Astrocyte (in vitro differentiated cells and primary cell): ENCODE measurements around the gene REP15. TPM values are rescaled to one million over a fixed set of nuclear protein-coding genes. Genes with fewer than 3 reads are reported as not detected.
"Not testable (repeated sequence)": the region's sequence is repeated elsewhere in the genome, so short reads cannot be mapped to it uniquely, and the experiment has no call there.

Experiments
- DNase-seq: peaks from one replicate; pipeline ENCODE4 v3.0.0-alpha.2; 2010; ENCODE audit warnings: low read depth
- FAIRE-seq: peaks from 2 replicates; lab custom pipeline; 2011; peaks lifted over from hg19 to GRCh38; lab: Jason Lieb, UNC
- H2AFZ ChIP-seq: 2 replicates; pipeline ENCODE4 v1.6.0; 2012; ENCODE audit warnings: low read depth, low read length, inconsistent platforms
- H3K27ac ChIP-seq: 2 replicates; pipeline ENCODE4 v1.5.1; 2011; ENCODE audit warnings: low read depth, low read length, inconsistent platforms
- H3K27me3 ChIP-seq: 2 replicates; pipeline ENCODE4 v1.6.0; 2011; ENCODE audit warnings: low read length, inconsistent platforms; ENCODE audit not compliant: insufficient read depth
- H3K36me3 ChIP-seq: 2 replicates; pipeline ENCODE4 v1.5.1; 2011; ENCODE audit warnings: low read length, inconsistent platforms; ENCODE audit not compliant: insufficient read depth
- H3K4me1 ChIP-seq: 2 replicates; pipeline ENCODE4 v1.5.1; 2011; ENCODE audit warnings: low read length, inconsistent platforms; ENCODE audit not compliant: insufficient read depth
- H3K4me2 ChIP-seq: 2 replicates; pipeline ENCODE4 v1.6.0; 2012; ENCODE audit warnings: low read length, inconsistent platforms
- H3K4me3 ChIP-seq: 2 replicates; pipeline ENCODE4 v1.5.1; 2011; ENCODE audit warnings: low read depth, mild to moderate bottlenecking, low read length, inconsistent platforms; ENCODE audit not compliant: insufficient read depth
- H3K79me2 ChIP-seq: 2 replicates; pipeline ENCODE4 v1.6.0; 2012; ENCODE audit warnings: mild to moderate bottlenecking, low read length, inconsistent platforms; ENCODE audit not compliant: insufficient read depth
- H3K9ac ChIP-seq: 2 replicates; pipeline ENCODE4 v1.6.0; 2012; ENCODE audit warnings: mild to moderate bottlenecking, low read length, inconsistent platforms
- H3K9me3 ChIP-seq: 2 replicates; pipeline ENCODE4 v1.5.1; 2012; ENCODE audit warnings: low read depth, mild to moderate bottlenecking, low read length, inconsistent platforms; ENCODE audit not compliant: insufficient read depth
- H4K20me1 ChIP-seq: 2 replicates; pipeline ENCODE4 v1.6.0; 2012; ENCODE audit warnings: low read length, inconsistent platforms; ENCODE audit not compliant: insufficient read depth
- H3K27ac Mint-ChIP-seq: one replicate; pipeline ENCODE4 v1.8.0; 2021; ENCODE audit warnings: mild to moderate bottlenecking, mixed read lengths; ENCODE audit not compliant: unreplicated experiment
- H3K27me3 Mint-ChIP-seq: one replicate; pipeline ENCODE4 v1.8.0; 2021; ENCODE audit warnings: low read depth, mixed read lengths; ENCODE audit not compliant: unreplicated experiment
- H3K36me3 Mint-ChIP-seq: one replicate; pipeline ENCODE4 v1.8.0; 2021; ENCODE audit warnings: low read depth, mixed read lengths; ENCODE audit not compliant: unreplicated experiment
- H3K4me1 Mint-ChIP-seq: one replicate; pipeline ENCODE4 v1.8.0; 2021; ENCODE audit warnings: low read depth, mixed read lengths; ENCODE audit not compliant: unreplicated experiment
- H3K4me3 Mint-ChIP-seq: one replicate; pipeline ENCODE4 v1.8.0; 2021; ENCODE audit warnings: mild to moderate bottlenecking, moderate library complexity, mixed read lengths; ENCODE audit not compliant: unreplicated experiment
- H3K9me3 Mint-ChIP-seq: one replicate; pipeline ENCODE4 v1.8.0; 2021; ENCODE audit warnings: mild to moderate bottlenecking, mixed read lengths; ENCODE audit not compliant: unreplicated experiment
- EZH2 ChIP-seq: IDR thresholded peaks from 2 replicates; pipeline ENCODE4 v1.6.1; 2012; ENCODE audit warnings: mild to moderate bottlenecking, low read length, inconsistent platforms; ENCODE audit not compliant: insufficient read depth
- total RNA-seq: library from RNA; stranded (reverse); gene quantifications from 2 replicates; pipeline ENCODE4 v1.2.1, GENCODE V29; 2021
- TF ChIP-seq, protein P1 (sequence below): IDR thresholded peaks from 2 replicates; pipeline ENCODE4 v1.5.1; 2011; ENCODE audit warnings: low read depth, mild to moderate bottlenecking, inconsistent platforms, low read length, moderate library complexity; ENCODE audit not compliant: insufficient read depth

Gene REP15
- total RNA-seq, 1 donor from 2014 or later, result 3.8 TPM

DNA sequence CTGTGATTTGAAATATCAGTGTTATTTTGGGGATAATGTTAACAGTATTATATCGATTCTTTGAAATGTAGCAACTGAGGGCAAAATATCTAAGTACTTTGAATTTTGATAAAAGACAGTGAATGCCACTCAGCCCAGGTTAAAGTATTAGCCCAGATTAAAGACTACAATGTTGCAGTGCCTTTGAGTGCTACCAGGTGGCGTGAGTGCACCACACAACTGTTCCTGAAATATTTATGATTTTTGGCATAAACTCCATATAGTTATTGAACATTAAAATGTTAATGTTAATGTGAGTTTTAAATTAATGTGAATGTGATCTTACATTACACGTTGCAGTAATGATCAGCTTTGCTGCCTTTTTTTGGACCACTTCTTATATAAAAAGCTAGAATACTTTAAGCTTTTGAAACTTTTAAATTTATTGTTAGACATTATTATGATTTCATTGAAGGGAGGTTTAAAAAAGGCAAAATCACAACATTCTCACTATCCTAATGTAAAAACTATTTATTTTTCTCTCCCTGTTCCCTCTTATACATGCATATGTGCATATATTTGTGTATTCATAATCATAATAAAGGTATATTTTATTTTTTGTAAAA, 36.9 kb downstream of the REP15 start:
- Mint-ChIP-seq H3K4me3 (no peak overlapping the region), H3K9me3 (no peaks in the 10 kb centered on the region), H3K27me3 (no peaks in the 10 kb centered on the region), H3K4me1 (no peaks in the 10 kb centered on the region), H3K27ac (no peak overlapping the region), H3K36me3 (no peaks in the 10 kb centered on the region)
- Histone ChIP-seq H3K27ac (no peak overlapping the region), H2AFZ (no peak overlapping the region), H3K4me3 (no peak overlapping the region), H3K27me3 (no peaks in the 10 kb centered on the region), H3K79me2 (peaks cover 8% of the 10 kb centered on the region), H3K36me3 (peaks cover 23% of the 10 kb centered on the region), H3K4me1 (no peaks in the 10 kb centered on the region), H3K9ac (no peak overlapping the region), H3K9me3 (no peaks in the 10 kb centered on the region), H4K20me1 (peaks cover 13% of the 10 kb centered on the region), H3K4me2 (no peak overlapping the region)
- FAIRE-seq, result no peak
- peak; percentile 9 for DNase-seq
- TF ChIP-seq, protein P1, sequence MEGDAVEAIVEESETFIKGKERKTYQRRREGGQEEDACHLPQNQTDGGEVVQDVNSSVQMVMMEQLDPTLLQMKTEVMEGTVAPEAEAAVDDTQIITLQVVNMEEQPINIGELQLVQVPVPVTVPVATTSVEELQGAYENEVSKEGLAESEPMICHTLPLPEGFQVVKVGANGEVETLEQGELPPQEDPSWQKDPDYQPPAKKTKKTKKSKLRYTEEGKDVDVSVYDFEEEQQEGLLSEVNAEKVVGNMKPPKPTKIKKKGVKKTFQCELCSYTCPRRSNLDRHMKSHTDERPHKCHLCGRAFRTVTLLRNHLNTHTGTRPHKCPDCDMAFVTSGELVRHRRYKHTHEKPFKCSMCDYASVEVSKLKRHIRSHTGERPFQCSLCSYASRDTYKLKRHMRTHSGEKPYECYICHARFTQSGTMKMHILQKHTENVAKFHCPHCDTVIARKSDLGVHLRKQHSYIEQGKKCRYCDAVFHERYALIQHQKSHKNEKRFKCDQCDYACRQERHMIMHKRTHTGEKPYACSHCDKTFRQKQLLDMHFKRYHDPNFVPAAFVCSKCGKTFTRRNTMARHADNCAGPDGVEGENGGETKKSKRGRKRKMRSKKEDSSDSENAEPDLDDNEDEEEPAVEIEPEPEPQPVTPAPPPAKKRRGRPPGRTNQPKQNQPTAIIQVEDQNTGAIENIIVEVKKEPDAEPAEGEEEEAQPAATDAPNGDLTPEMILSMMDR, result peak; percentile 97
- no peak for TF ChIP-seq EZH2

DNA sequence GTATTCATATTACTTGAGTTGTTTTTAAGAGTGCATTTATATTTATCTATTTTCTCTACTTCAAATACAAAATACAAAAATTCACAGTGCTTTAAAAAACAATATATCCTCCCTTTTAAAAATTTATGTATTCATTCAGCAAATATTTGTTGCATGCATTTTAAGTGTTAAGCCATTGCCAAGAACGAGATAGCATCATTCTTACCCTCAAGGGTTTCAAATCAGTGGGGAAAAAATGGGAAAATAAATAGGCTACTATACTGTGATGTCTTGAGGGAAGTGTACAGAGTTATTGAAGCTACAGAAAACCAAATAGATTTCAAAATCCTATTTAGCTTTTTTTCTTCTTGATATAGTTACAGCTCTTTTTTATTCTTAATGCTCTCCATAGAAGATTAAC, 37.5 kb downstream of the REP15 start:
- no peaks in the 10 kb centered on the region for H3K4me1 Mint-ChIP-seq
- H3K27me3 ChIP-seq, result no peaks in the 10 kb centered on the region
- H3K36me3 ChIP-seq, result peaks cover 27% of the 10 kb centered on the region
- H3K9ac ChIP-seq, result no peak overlapping the region
- TF ChIP-seq EZH2, result no peak
- TF ChIP-seq, protein P1, result no peak
- peaks cover 13% of the 10 kb centered on the region for H4K20me1 ChIP-seq
- H3K27ac Mint-ChIP-seq, result no peak overlapping the region
- H3K79me2 ChIP-seq, result peaks cover 8% of the 10 kb centered on the region
- no peak overlapping the region for H3K4me2 ChIP-seq
- H2AFZ ChIP-seq, result no peak overlapping the region
- no peaks in the 10 kb centered on the region for H3K27me3 Mint-ChIP-seq
- no peak overlapping the region for H3K4me3 Mint-ChIP-seq
- H3K36me3 Mint-ChIP-seq, result no peaks in the 10 kb centered on the region
- H3K4me3 ChIP-seq, result no peak overlapping the region
- no peaks in the 10 kb centered on the region for H3K9me3 Mint-ChIP-seq
- H3K27ac ChIP-seq, result no peak overlapping the region
- H3K4me1 ChIP-seq, result no peaks in the 10 kb centered on the region
- DNase-seq (no peak), FAIRE-seq (no peak)
- no peaks in the 10 kb centered on the region for H3K9me3 ChIP-seq

DNA sequence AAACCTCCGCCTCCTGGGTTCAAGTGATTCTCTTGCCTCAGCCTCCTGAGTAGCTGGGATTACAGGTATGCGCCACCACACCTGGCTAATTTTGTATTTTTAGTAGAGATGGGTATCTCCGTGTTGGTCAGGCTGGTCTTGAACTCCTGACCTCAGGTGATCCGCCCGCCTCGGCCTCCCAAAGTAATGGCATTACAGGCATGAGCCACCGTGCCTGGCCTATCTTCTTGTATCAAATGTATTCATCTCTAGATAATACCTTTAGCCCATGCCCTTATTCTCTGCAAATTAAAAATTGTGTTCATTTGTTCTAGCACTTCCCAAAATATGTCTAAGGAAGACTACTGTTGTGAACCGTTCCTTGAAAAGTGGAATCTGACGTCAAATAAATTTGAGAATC, 38.1 kb downstream of the REP15 start:
- not testable (repeated sequence) for H2AFZ ChIP-seq, H3K27me3 Mint-ChIP-seq, H3K36me3 Mint-ChIP-seq, H3K4me3 ChIP-seq, H3K9me3 ChIP-seq, H3K4me3 Mint-ChIP-seq, H3K9me3 Mint-ChIP-seq, H3K9ac ChIP-seq, H3K79me2 ChIP-seq, H3K27me3 ChIP-seq, H3K4me2 ChIP-seq, H3K4me1 Mint-ChIP-seq, FAIRE-seq, DNase-seq, H3K27ac ChIP-seq, H3K4me1 ChIP-seq, H4K20me1 ChIP-seq, H3K27ac Mint-ChIP-seq
- H3K36me3 ChIP-seq, result peaks cover 27% of the 10 kb centered on the region
